NCI-H146 treated with DMSO at 0.1 percent for 48 hours (cell line): Measurements from ENCODE around the gene EID3.
"Not testable (repeated sequence)": the region's sequence is repeated elsewhere in the genome, so short reads cannot be mapped to it uniquely, and the experiment has no call there.

Source experiments
- DNase-seq: peaks from one replicate; lab custom pipeline; 2025; ENCODE audit not compliant: unreplicated experiment; lab: John Stamatoyannopoulos, UW

Gene EID3

DNA sequence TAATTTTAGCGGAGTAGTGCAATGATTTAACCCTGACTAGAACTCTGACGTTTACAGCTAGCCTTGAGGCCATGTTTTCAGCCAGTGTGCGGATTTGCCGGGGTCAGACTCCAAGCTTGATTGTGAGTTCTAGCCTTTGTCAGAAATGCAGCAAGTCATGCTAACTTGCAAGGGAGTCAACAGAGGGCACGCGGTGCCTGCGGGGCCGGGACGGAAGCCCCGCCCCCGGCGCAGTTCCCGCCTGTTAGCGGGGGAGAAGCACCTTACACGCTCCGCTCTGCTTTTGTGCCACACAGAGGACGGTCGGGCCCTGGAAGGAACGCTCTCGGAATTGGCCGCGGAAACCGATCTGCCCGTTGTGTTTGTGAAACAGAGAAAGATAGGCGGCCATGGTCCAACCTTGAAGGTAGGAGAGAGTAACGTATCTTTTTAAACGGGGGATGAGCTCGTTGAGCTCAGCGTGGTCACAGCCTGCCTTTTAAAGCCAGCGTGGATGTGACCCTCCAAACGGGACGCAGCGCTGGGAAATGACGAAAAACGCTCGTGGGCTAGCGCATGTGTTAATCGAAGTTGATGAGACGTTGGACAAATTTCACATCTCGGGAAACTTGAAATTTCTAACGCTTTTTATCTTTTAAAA lies 14.8 kb upstream of the EID3 start:
- DNase-seq = peak; percentile 74

DNA sequence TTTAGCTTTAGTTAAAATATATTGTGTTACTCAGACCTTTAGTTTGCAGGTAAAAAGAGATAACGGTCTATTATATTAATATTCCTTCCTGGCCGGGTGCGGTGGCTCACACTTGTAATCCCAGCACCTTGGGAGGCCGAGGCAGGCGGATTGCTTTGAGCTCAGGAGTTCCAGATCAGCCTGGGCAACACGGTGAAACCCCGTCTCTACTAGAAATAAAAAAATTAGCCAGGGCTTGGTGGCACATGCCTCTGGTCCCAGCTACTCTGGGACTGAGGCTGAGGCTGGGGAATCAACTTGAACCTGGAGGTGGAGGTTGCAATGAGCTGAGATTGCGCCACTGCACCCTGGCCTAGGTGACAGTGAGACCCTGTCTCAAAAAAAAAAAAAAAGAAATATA lies 13.2 kb upstream of the EID3 start:
- DNase-seq = no peak

- no peak for DNase-seq
These were observed 12.7 kb upstream of the EID3 start for GRCh38 chr12:104290855-104291254.

- no peak for DNase-seq
These were observed 11.5 kb upstream of the EID3 start for GRCh38 chr12:104291867-104292524.

- no peak for DNase-seq
These were observed 10.4 kb upstream of the EID3 start for GRCh38 chr12:104292872-104293794.

DNA sequence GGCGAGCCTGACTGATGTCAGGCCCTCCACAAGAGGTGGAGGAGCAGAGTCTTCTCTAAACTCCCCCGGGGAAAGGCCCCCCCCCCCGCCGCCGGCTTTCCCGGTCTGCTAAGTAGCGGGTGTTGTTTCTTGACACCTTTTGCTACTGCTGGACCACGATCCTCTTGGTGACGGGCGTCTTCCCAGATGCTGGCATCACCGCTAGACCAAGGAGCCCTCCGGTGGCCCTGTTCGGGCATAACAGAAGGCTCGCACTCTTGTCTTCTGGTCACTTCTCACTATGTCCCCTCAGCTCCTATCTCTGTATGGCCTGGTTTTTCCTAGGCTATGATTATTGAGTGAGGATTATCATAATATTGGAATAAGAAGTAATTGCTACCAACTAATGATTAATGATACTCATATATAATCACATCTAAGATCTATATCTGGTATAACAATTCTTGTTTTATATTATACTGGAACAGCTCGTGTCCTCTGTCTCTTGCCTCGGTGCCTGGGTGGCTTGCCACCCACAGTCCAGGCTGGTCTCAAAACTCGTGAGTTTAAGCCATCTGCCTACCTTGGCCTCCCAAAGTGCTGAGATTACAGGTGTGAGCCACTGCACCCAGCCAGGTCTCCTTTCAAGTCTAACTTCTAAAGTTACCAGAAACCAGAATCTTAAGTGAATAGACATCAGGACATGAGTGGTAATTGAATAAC lies 9.2 kb upstream of the EID3 start:
- not testable (repeated sequence) for DNase-seq

DNA sequence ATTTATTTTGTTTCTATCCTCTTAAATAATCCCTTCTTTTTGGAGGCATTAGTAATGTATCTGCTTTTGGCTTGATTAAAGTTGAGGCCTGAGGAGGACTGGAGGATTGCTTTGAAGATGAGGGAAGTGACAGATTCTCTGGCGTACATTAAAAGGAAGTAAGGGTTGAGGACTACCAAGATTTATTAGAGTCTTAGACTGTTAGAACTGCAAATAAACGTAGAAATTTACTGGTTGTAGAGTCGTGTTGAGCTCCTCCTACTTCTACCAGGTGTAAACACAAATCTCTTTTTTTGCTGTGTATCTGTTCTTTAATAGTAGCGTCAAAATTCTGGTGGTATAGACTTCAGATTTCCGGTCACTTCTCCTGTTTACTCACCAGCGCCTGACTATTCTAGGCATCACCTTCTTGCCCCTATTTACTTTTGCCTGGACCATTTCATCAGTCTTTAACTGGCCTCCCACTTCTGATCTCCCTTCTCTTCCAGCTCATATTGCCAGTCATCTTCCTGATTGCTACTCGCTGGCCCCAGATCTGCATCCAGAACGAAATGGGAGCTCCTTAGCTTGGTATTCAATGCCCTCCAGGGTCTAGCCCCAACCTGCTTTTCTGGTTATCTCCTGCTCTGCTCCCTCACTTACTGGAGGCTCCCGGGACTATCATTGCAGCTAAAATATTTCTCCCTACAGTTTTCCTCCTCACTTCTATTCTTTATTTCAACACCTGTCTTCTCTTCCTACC lies 8.4 kb upstream of the EID3 start:
- DNase-seq = no peak

GRCh38 chr12:104295954-104296353 lies 7.6 kb upstream of the EID3 start:
- no peak for DNase-seq

DNA sequence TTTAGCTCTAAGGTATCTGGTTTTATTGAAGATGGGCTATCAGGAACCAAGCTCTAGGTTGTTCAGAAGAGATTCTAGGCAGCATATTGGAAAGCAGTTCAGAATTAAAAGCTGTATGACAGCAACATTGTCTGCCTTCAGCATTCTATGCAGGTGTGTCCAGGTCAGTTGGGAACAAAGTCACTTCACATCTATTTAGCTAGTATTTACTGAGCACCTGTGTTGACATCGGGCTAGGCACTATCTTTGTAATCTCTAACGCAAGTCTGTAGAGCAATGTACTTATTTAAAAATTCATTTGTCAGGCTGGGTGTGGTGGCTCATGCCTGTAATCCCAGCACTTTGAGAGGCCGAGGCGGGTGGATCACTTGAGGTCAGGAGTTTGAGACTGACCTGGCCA lies 6.8 kb upstream of the EID3 start:
- DNase-seq = no peak

GRCh38 chr12:104297477-104298113 lies 5.9 kb upstream of the EID3 start:
- DNase-seq = no peak

- no peak for DNase-seq
These were observed 3.6 kb upstream of the EID3 start for GRCh38 chr12:104299842-104300481.

GRCh38 chr12:104304261-104305009 lies 896 bp downstream of the EID3 start:
- no peak for DNase-seq

DNA sequence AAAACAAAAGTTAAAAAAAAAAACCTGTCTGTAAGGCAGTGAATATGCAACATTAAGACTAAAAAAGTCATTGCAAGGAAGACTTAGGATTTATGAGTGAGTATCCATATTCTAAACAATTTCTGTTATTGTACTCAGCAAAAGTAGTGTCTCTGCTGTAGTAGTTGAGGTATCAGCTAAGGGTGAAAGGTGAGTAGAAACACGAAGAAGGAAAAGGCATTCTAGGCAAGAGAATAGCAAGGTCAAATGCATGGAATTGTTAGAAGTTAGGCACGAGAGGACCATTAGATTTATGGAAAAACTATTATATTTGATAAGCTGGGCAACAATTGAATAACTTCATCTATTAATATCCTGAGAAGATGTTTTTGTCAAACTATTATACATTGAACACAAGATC lies 1.8 kb downstream of the EID3 start:
- DNase-seq = no peak

DNA sequence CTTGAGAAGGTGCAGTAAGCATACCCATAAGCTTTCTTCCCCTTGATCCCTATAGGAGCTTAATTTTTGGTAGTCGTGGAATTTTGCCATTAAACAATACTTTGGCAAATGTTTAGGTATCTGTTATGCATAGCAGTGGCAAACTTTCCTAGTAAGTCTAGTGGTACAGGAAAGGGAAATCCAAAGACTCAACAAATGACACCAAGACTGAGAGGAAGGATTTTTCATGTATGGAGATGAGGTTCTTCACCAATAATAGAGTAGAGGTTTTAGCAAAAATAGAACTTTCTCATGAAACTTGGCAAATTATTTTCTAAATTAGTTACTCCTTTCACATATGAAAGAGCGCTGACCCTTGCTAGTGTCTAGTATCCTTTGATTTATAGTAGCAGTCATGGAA lies 2.8 kb downstream of the EID3 start:
- no peak for DNase-seq

DNA sequence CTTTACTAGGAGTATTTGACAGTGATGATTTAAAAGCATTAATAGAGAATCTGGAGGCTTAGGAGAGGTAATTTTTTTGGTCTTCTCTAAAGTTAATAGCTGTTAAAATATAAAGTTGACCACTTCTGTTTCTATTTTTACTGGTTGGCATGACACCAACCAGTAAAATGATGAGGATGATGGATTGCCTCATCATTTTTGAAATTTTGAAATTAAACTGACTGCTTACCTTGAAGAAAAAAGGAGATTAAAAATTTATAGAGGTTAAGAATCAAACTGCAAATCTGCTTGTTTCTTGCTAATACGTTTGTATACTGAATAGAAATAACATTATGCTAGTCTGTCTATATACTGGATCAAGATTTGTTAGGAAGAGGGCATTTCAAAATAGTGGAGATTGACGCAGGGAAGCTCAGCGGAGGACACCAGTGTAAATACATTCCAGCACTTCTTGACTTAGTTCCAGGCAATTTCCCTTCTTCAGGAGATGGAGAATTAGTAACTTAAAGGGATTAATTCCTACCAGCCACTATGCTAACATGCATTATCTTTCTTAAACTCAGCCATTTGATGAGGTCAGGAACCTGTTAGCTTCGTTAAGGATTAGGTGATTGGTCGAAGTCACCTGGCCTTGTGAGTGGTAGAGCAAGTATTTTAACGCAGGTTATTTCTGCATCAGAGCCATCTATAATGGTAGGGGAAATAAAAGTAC lies 3.6 kb downstream of the EID3 start:
- DNase-seq = no peak

- no peak for DNase-seq
These were observed 4.1 kb downstream of the EID3 start for GRCh38 chr12:104307655-104308000.

GRCh38 chr12:104309446-104309993 lies 6.0 kb downstream of the EID3 start:
- peak; percentile 76 for DNase-seq
